Activated T-helper 2 cell treated with anti-CD3 and anti-CD28 coated beads, Interferon-gamma antibody, Interleukin-2, Interleukin-4, amounts not matched to agents 10 μg/mL and 5 μg/mL and 100 μg/mL, durations not matched to agents 14 hours and 24 hours and 36 hours (primary cell): ENCODE results near the gene IDH3A. TPM values are rescaled to one million over a fixed set of nuclear protein-coding genes. Genes with fewer than 3 reads are reported as not detected.
A peak's percentile ranks its signal among the peaks of the same experiment; 100 is the strongest.

Source experiments
- DNase-seq: peaks from one replicate; pipeline ENCODE4 v3.0.0; 2021; ENCODE audit warnings: low spot score
- H3K27ac Mint-ChIP-seq: one replicate; pipeline ENCODE4 v1.8.0; 2021; ENCODE audit warnings: mixed read lengths
- H3K27me3 Mint-ChIP-seq: one replicate; pipeline ENCODE4 v1.8.0; 2021; ENCODE audit warnings: low read depth, mixed read lengths
- H3K36me3 Mint-ChIP-seq: one replicate; pipeline ENCODE4 v1.8.0; 2021; ENCODE audit warnings: low read depth, mixed read lengths
- H3K4me1 Mint-ChIP-seq: one replicate; pipeline ENCODE4 v1.8.0; 2021; ENCODE audit warnings: low read depth, mixed read lengths
- H3K4me3 Mint-ChIP-seq: one replicate; pipeline ENCODE4 v1.8.0; 2021; ENCODE audit warnings: low read depth, mild to moderate bottlenecking, moderate library complexity, mixed read lengths
- H3K9me3 Mint-ChIP-seq: one replicate; pipeline ENCODE4 v1.8.0; 2021; ENCODE audit warnings: mixed read lengths
- intact Hi-C: fragments of 100-400 bp; cut with micrococcal nuclease; formaldehyde crosslinking; loops from one replicate; pipeline ENCODE4 v1.15.1; 2023
- total RNA-seq: library from RNA; stranded (reverse); gene quantifications from 2 replicates; pipeline ENCODE4 v1.2.3, GENCODE V29; 2022

The IDH3A gene
- 132 and 152 TPM in 2 replicates for total RNA-seq

- peak; percentile 98 for DNase-seq
- no peaks in the 10 kb centered on the region for H3K9me3 Mint-ChIP-seq
- H3K36me3 Mint-ChIP-seq = peaks cover 20% of the 10 kb centered on the region
- peaks cover 39% of the 10 kb centered on the region for H3K4me1 Mint-ChIP-seq
- peak within 1 kb of the TSS; percentile 84 for H3K27ac Mint-ChIP-seq
- intact Hi-C loops = loop anchor here (1.0 to 2.0 kb wide), 2 partner anchors 18 to 36 kb away; partner anchors contain the start of gene CIB2
- no peaks in the 10 kb centered on the region for H3K27me3 Mint-ChIP-seq
- H3K4me3 Mint-ChIP-seq = peak within 1 kb of the TSS; percentile 93
Observed at GRCh38 chr15:78149068-78149804, at the start of gene IDH3A. Gene IDH3A, plus strand, starts transcription at chr15:78149362. Its CDS starts 42 bp downstream, at chr15:78149404.

- no peaks in the 10 kb centered on the region for H3K27me3 Mint-ChIP-seq
- no peak overlapping the region for H3K27ac Mint-ChIP-seq
- peaks cover 37% of the 10 kb centered on the region for H3K4me1 Mint-ChIP-seq
- DNase-seq = no peak
- H3K4me3 Mint-ChIP-seq = no peak overlapping the region
- H3K36me3 Mint-ChIP-seq = no peaks in the 10 kb centered on the region
- intact Hi-C loops = loop anchor here (5.0 kb wide), 1 partner anchor 34 kb away; no protein-coding TSS in a partner anchor
- no peaks in the 10 kb centered on the region for H3K9me3 Mint-ChIP-seq
Observed at GRCh38 chr15:78100886-78101285, 48.3 kb upstream of the IDH3A start.

GRCh38 chr15:78101423-78102105, 47.6 kb upstream of the IDH3A start:
- H3K27me3 Mint-ChIP-seq = no peaks in the 10 kb centered on the region
- H3K36me3 Mint-ChIP-seq = no peaks in the 10 kb centered on the region
- H3K27ac Mint-ChIP-seq = peak overlapping the region; percentile 34
- no peaks in the 10 kb centered on the region for H3K9me3 Mint-ChIP-seq
- DNase-seq = no peak
- H3K4me3 Mint-ChIP-seq = no peak overlapping the region
- H3K4me1 Mint-ChIP-seq = peaks cover 43% of the 10 kb centered on the region
- intact Hi-C loops = loop anchor here (5.0 kb wide), 1 partner anchor 34 kb away; no protein-coding TSS in a partner anchor

GRCh38 chr15:78102211-78102610, 47.0 kb upstream of the IDH3A start:
- Mint-ChIP-seq H3K9me3 (no peaks in the 10 kb centered on the region), H3K4me1 (peaks cover 46% of the 10 kb centered on the region), H3K27me3 (no peaks in the 10 kb centered on the region), H3K27ac (peak overlapping the region; percentile 63), H3K4me3 (no peak overlapping the region), H3K36me3 (no peaks in the 10 kb centered on the region)
- intact Hi-C loops = loop anchor here (5.0 kb wide), 1 partner anchor 35 kb away; no protein-coding TSS in a partner anchor
- DNase-seq = no peak

GRCh38 chr15:78102741-78103140, 46.4 kb upstream of the IDH3A start:
- Mint-ChIP-seq H3K9me3 (no peaks in the 10 kb centered on the region), H3K27ac (peak overlapping the region; percentile 63), H3K4me1 (peaks cover 46% of the 10 kb centered on the region), H3K36me3 (no peaks in the 10 kb centered on the region), H3K4me3 (no peak overlapping the region), H3K27me3 (no peaks in the 10 kb centered on the region)
- intact Hi-C loops = loop anchor here (5.0 kb wide), 1 partner anchor 35 kb away; no protein-coding TSS in a partner anchor
- DNase-seq = no peak

- Mint-ChIP-seq H3K9me3 (no peaks in the 10 kb centered on the region), H3K4me1 (peaks cover 51% of the 10 kb centered on the region), H3K36me3 (no peaks in the 10 kb centered on the region), H3K27me3 (no peaks in the 10 kb centered on the region), H3K4me3 (peak overlapping the region; percentile 28), H3K27ac (peak overlapping the region; percentile 89)
- DNase-seq = peak; percentile 66
- intact Hi-C loops = loop anchor here (2.0 to 5.0 kb wide), 3 partner anchors 21 to 53 kb away; no protein-coding TSS in a partner anchor
Observed at GRCh38 chr15:78103406-78104118, 45.6 kb upstream of the IDH3A start.

GRCh38 chr15:78104119-78104479, 45.1 kb upstream of the IDH3A start:
- intact Hi-C loops = loop anchor here (2.0 to 5.0 kb wide), 3 partner anchors 21 to 53 kb away; no protein-coding TSS in a partner anchor
- H3K27me3 Mint-ChIP-seq = no peaks in the 10 kb centered on the region

GRCh38 chr15:78104566-78105475, 44.3 kb upstream of the IDH3A start:
- peaks cover 54% of the 10 kb centered on the region for H3K4me1 Mint-ChIP-seq
- intact Hi-C loops = loop anchor here (2.0 to 5.0 kb wide), 3 partner anchors 22 to 54 kb away; no protein-coding TSS in a partner anchor
- no peaks in the 10 kb centered on the region for H3K27me3 Mint-ChIP-seq

More at GRCh38 chr15:78104119-78104479, 45.1 kb upstream of the IDH3A start:
- no peak for DNase-seq
- Mint-ChIP-seq H3K36me3 (no peaks in the 10 kb centered on the region), H3K27ac (peak overlapping the region; percentile 89), H3K4me1 (peaks cover 54% of the 10 kb centered on the region), H3K9me3 (no peaks in the 10 kb centered on the region), H3K4me3 (peak overlapping the region; percentile 28)

GRCh38 chr15:78105476-78106241, 43.5 kb upstream of the IDH3A start:
- Mint-ChIP-seq H3K36me3 (no peaks in the 10 kb centered on the region), H3K9me3 (no peaks in the 10 kb centered on the region), H3K4me3 (peak overlapping the region; percentile 37), H3K27me3 (no peaks in the 10 kb centered on the region), H3K27ac (peak overlapping the region; percentile 89), H3K4me1 (peaks cover 54% of the 10 kb centered on the region)
- DNase-seq = no peak
- intact Hi-C loops = loop anchor here (2.0 kb wide), 2 partner anchors 23 to 55 kb away; no protein-coding TSS in a partner anchor

More at GRCh38 chr15:78104566-78105475, 44.3 kb upstream of the IDH3A start:
- H3K27ac Mint-ChIP-seq = peak overlapping the region; percentile 89
- no peaks in the 10 kb centered on the region for H3K9me3 Mint-ChIP-seq
- H3K36me3 Mint-ChIP-seq = no peaks in the 10 kb centered on the region
- no peak for DNase-seq
- peak overlapping the region; percentile 16 for H3K4me3 Mint-ChIP-seq

- Mint-ChIP-seq H3K36me3 (no peaks in the 10 kb centered on the region), H3K27me3 (no peaks in the 10 kb centered on the region), H3K4me1 (peaks cover 50% of the 10 kb centered on the region), H3K4me3 (no peak overlapping the region), H3K27ac (no peak overlapping the region), H3K9me3 (no peaks in the 10 kb centered on the region)
- intact Hi-C loops = no loop called here
- DNase-seq = no peak
Observed at GRCh38 chr15:78107471-78107870, 41.7 kb upstream of the IDH3A start.
